ENCODE data around the gene RFX4.

Gene RFX4

DNA sequence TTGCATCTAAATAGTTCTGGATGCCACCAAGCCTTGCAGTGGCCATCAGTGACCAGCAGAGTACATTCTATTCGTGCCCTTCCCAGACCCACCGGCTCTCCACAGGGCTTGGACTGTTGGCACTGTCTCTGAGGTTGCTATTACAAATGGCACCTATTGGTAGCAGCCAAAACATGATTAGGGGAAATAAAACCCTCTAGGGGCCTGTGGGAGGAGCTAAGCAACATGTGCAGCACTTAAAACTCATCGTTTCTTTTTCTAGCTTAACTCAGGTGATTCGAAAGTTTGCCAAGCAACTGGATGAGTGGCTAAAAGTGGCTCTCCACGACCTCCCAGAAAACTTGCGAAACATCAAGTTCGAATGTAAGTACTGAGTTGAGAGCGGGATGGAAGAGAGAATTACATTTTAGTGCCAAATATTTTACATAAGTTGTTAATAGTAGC is 126.3 kb downstream of the RFX4 start:
- H3K4me1 ChIP-seq (ENCODE audit: control insufficient read depth in 1 of 2, insufficient read depth in 2 of 2, low read length in 2 of 2): peaks cover 11 to 21% of the 10 kb centered on the region in 2 donors
- H3K9ac ChIP-seq (ENCODE audit: low read depth in 1 of 2, low read length in 2 of 2): no peak overlapping the region
- H3K36me3 ChIP-seq (ENCODE audit: control insufficient read depth in 1 of 2, insufficient read depth in 2 of 2, low read length in 2 of 2): no peaks in the 10 kb centered on the region
- H3K4me3 ChIP-seq (ENCODE audit: low read depth in 1 of 2, low read length in 2 of 2): no peak overlapping the region
- H3K27me3 ChIP-seq (ENCODE audit: control insufficient read depth in 1 of 2, insufficient read depth in 2 of 2, low read length in 2 of 2): peaks cover 0 to 2% of the 10 kb centered on the region in 2 donors
- no peaks in the 10 kb centered on the region for H3K9me3 ChIP-seq (ENCODE audit: control insufficient read depth in 1 of 2, low read length in 2 of 2)
- H3K27ac ChIP-seq (ENCODE audit: low read depth, low read length): no peak overlapping the region

DNA sequence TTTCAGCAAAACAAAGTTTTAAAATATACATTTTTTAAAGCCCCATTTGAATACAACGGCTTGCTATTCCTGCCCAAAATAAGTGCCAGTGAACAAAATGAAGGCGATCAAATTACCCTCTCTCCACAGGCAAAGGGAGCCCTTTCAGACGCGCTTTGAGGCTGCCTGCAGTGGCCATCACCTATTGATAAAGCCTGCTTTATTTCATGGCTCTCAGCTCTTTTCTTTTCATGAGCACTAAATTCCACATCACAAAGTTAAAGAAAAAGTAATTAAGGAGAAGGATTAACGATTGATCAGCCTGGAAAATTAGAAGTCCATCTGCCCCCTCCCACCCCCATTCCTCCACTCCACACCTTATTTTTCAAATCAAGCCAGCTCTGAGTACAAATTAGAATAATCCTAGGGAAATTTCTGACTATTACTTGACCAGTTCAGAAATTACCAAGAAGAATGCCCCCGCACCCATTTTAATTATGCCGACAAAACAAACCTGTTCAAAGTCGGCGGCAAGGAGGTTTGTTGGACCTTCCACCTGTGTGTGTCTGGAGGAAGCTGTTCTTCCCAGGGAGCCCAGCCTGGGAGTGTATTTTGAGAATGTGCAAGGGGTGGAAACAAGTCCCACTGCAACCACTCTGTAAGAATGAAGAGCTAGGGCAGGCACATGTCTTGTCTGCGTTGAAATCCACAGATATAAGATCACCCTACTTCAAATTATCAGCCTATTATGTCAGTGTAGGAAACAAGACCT is 127.5 kb downstream of the RFX4 start:
- no peak overlapping the region for H3K9ac ChIP-seq (ENCODE audit: low read depth in 1 of 2, low read length in 2 of 2)
- H3K9me3 ChIP-seq (ENCODE audit: control insufficient read depth in 1 of 2, low read length in 2 of 2): no peaks in the 10 kb centered on the region
- H3K36me3 ChIP-seq (ENCODE audit: control insufficient read depth in 1 of 2, insufficient read depth in 2 of 2, low read length in 2 of 2): no peaks in the 10 kb centered on the region
- H3K4me3 ChIP-seq (ENCODE audit: low read depth in 1 of 2, low read length in 2 of 2): no peak overlapping the region
- peaks cover 11 to 21% of the 10 kb centered on the region in 2 donors for H3K4me1 ChIP-seq (ENCODE audit: control insufficient read depth in 1 of 2, insufficient read depth in 2 of 2, low read length in 2 of 2)
- H3K27ac ChIP-seq (ENCODE audit: low read depth, low read length): no peak overlapping the region
- H3K27me3 ChIP-seq (ENCODE audit: control insufficient read depth in 1 of 2, insufficient read depth in 2 of 2, low read length in 2 of 2): peaks cover 0 to 2% of the 10 kb centered on the region in 2 donors

DNA sequence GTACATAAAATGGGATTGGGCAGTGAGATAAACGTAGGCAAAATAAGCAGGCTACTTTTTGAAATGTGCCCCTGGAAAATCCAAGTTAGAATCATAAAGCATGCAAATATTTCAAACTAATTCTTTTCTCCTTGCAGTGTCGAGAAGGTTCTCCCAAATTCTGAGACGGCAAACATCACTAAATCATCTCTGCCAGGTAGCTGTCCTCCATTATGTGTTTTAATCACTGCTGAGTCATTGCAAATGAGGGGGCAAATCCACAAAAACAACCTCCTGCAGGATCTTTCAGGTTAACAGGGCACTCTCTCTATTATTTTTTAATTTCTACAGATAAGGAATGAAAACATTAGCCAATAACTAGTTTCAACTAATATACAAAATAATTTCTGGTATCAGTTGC is 128.5 kb downstream of the RFX4 start:
- no peak overlapping the region for H3K27ac ChIP-seq (ENCODE audit: low read depth, low read length)
- peaks cover 11 to 21% of the 10 kb centered on the region in 2 donors for H3K4me1 ChIP-seq (ENCODE audit: control insufficient read depth in 1 of 2, insufficient read depth in 2 of 2, low read length in 2 of 2)
- H3K9ac ChIP-seq (ENCODE audit: low read depth in 1 of 2, low read length in 2 of 2): no peak overlapping the region
- H3K27me3 ChIP-seq (ENCODE audit: control insufficient read depth in 1 of 2, insufficient read depth in 2 of 2, low read length in 2 of 2): peaks cover 0 to 2% of the 10 kb centered on the region in 2 donors
- H3K36me3 ChIP-seq (ENCODE audit: control insufficient read depth in 1 of 2, insufficient read depth in 2 of 2, low read length in 2 of 2): no peaks in the 10 kb centered on the region
- no peaks in the 10 kb centered on the region for H3K9me3 ChIP-seq (ENCODE audit: control insufficient read depth in 1 of 2, low read length in 2 of 2)
- H3K4me3 ChIP-seq (ENCODE audit: low read depth in 1 of 2, low read length in 2 of 2): no peak overlapping the region

DNA sequence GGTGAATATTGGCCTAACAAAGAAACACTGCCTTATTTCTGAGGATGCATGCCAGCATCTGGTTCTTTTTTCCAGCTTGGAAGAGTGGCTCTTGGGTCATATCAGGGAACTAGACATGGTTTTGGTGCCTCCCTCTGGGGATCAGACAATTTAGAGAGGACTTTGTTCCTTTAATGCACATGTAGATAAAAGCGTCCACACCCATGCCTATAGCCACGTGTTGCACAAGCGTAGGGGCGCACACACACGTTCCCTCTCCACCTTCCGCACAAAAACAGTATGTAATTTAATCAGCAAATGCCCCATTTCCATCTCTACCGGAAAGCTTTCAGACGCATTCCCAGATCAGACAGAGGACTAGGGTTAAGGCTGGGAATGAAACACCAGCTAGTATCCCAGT is 130.0 kb downstream of the RFX4 start:
- Histone ChIP-seq H3K4me3 (ENCODE audit: low read depth in 1 of 2, low read length in 2 of 2) (peak overlapping the region in 1 of 2 donors; percentile 31), H3K4me1 (ENCODE audit: control insufficient read depth in 1 of 2, insufficient read depth in 2 of 2, low read length in 2 of 2) (peaks cover 17 to 21% of the 10 kb centered on the region in 2 donors), H3K36me3 (ENCODE audit: control insufficient read depth in 1 of 2, insufficient read depth in 2 of 2, low read length in 2 of 2) (no peaks in the 10 kb centered on the region), H3K27ac (ENCODE audit: low read depth, low read length) (no peak overlapping the region), H3K9me3 (ENCODE audit: control insufficient read depth in 1 of 2, low read length in 2 of 2) (no peaks in the 10 kb centered on the region), H3K9ac (ENCODE audit: low read depth in 1 of 2, low read length in 2 of 2) (no peak overlapping the region), H3K27me3 (ENCODE audit: control insufficient read depth in 1 of 2, insufficient read depth in 2 of 2, low read length in 2 of 2) (peaks cover 0 to 2% of the 10 kb centered on the region in 2 donors)

DNA sequence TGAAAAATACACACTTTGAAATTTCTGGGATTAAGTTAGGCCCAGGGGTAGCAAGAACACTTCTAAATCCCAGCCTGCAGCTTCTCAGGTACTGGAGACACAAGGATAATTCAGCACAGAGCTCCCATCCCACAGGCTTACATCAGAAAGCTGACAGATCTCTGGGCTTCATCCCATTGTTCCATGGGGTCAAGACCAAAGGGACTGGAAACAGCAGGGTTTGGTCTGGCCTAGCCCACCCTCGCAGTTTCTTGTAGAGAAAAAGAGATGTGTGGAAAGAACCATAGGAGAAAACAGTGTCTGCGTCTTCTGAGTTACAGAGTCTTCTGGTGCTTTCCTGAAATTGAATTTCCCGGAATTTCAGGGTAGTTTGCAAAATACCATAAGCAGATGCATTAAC is 132.1 kb downstream of the RFX4 start:
- no peaks in the 10 kb centered on the region for H3K9me3 ChIP-seq (ENCODE audit: control insufficient read depth in 1 of 2, low read length in 2 of 2)
- H3K4me1 ChIP-seq (ENCODE audit: control insufficient read depth in 1 of 2, insufficient read depth in 2 of 2, low read length in 2 of 2): peaks cover 18 to 24% of the 10 kb centered on the region in 2 donors
- no peak overlapping the region for H3K9ac ChIP-seq (ENCODE audit: low read depth in 1 of 2, low read length in 2 of 2)
- no peak overlapping the region for H3K4me3 ChIP-seq (ENCODE audit: low read depth in 1 of 2, low read length in 2 of 2)
- no peaks in the 10 kb centered on the region for H3K36me3 ChIP-seq (ENCODE audit: control insufficient read depth in 1 of 2, insufficient read depth in 2 of 2, low read length in 2 of 2)
- H3K27ac ChIP-seq (ENCODE audit: low read depth, low read length): no peak overlapping the region
- peaks cover 0 to 2% of the 10 kb centered on the region in 2 donors for H3K27me3 ChIP-seq (ENCODE audit: control insufficient read depth in 1 of 2, insufficient read depth in 2 of 2, low read length in 2 of 2)

DNA sequence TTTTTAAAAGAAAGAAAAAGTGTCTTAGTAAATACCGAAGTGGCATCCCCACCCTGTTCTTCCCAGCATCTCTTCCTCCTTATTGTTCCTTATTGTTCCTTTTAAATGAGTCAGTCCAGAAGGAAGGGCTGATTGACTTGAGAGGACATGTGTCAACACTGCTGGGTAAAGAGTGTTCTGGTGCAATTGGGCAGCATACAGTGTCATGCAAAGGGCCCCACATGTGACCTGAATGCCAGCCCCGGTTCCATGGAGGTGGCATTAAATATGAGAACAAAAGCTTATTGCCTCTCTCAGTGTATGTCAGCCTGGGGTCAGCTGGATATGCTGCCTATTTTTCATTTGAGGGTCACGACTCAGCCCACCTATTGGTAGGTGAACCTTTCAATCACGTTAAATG is 132.8 kb downstream of the RFX4 start:
- Histone ChIP-seq H3K4me1 (ENCODE audit: control insufficient read depth in 1 of 2, insufficient read depth in 2 of 2, low read length in 2 of 2) (peaks cover 18 to 24% of the 10 kb centered on the region in 2 donors), H3K9ac (ENCODE audit: low read depth in 1 of 2, low read length in 2 of 2) (no peak overlapping the region), H3K27me3 (ENCODE audit: control insufficient read depth in 1 of 2, insufficient read depth in 2 of 2, low read length in 2 of 2) (peaks cover 0 to 2% of the 10 kb centered on the region in 2 donors), H3K27ac (ENCODE audit: low read depth, low read length) (no peak overlapping the region), H3K4me3 (ENCODE audit: low read depth in 1 of 2, low read length in 2 of 2) (no peak overlapping the region), H3K9me3 (ENCODE audit: control insufficient read depth in 1 of 2, low read length in 2 of 2) (no peaks in the 10 kb centered on the region), H3K36me3 (ENCODE audit: control insufficient read depth in 1 of 2, insufficient read depth in 2 of 2, low read length in 2 of 2) (no peaks in the 10 kb centered on the region)

DNA sequence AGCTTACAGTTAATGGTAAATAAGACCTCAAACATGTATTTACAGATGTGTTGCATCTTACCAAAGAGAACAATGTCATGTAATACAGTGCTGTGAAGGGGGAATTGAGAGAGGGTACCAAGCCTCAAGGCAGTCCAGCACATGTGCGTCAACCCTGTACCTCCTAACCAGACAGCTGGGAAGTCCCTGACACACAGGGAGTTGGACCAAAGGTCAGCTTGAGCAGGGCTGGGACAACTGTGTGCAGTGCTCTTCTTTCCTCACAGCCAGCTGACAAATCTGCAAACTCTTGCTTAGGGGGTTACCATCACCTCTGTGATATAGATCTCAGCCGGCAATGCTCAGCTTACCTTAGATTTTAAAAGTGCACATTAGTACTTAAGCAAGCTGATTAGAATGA is 134.9 kb downstream of the RFX4 start:
- no peaks in the 10 kb centered on the region for H3K9me3 ChIP-seq (ENCODE audit: control insufficient read depth in 1 of 2, low read length in 2 of 2)
- H3K4me3 ChIP-seq (ENCODE audit: low read depth in 1 of 2, low read length in 2 of 2): no peak overlapping the region
- H3K36me3 ChIP-seq (ENCODE audit: control insufficient read depth in 1 of 2, insufficient read depth in 2 of 2, low read length in 2 of 2): no peaks in the 10 kb centered on the region
- H3K4me1 ChIP-seq (ENCODE audit: control insufficient read depth in 1 of 2, insufficient read depth in 2 of 2, low read length in 2 of 2): peaks cover 10 to 11% of the 10 kb centered on the region in 2 donors
- no peak overlapping the region for H3K9ac ChIP-seq (ENCODE audit: low read depth in 1 of 2, low read length in 2 of 2)
- H3K27me3 ChIP-seq (ENCODE audit: control insufficient read depth in 1 of 2, insufficient read depth in 2 of 2, low read length in 2 of 2): peaks cover 0 to 5% of the 10 kb centered on the region in 2 donors
- no peak overlapping the region for H3K27ac ChIP-seq (ENCODE audit: low read depth, low read length)

DNA sequence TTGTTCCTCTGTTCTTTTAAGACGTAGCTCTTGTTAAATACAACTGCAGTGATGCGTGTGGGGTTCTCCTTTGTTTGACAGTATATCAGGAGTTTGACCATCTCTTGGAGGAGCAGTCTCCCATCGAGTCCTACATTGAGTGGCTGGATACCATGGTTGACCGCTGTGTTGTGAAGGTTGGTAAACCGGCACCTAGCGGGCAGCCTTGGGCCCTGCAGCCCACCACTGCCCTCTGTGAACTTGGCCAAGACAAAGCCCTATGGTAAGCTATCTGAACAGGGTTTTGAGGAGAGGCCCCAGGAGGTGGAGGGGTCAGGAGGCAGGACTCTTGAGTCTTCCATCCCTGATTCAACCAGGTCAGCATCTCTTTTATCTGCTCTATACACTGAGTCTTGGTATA is 137.1 kb downstream of the RFX4 start:
- Histone ChIP-seq H3K27me3 (ENCODE audit: control insufficient read depth in 1 of 2, insufficient read depth in 2 of 2, low read length in 2 of 2) (peaks cover 0 to 2% of the 10 kb centered on the region in 2 donors), H3K27ac (ENCODE audit: low read depth, low read length) (no peak overlapping the region), H3K9ac (ENCODE audit: low read depth in 1 of 2, low read length in 2 of 2) (no peak overlapping the region), H3K36me3 (ENCODE audit: control insufficient read depth in 1 of 2, insufficient read depth in 2 of 2, low read length in 2 of 2) (no peaks in the 10 kb centered on the region), H3K4me3 (ENCODE audit: low read depth in 1 of 2, low read length in 2 of 2) (no peak overlapping the region), H3K4me1 (ENCODE audit: control insufficient read depth in 1 of 2, insufficient read depth in 2 of 2, low read length in 2 of 2) (peaks cover 14 to 15% of the 10 kb centered on the region in 2 donors), H3K9me3 (ENCODE audit: control insufficient read depth in 1 of 2, low read length in 2 of 2) (no peaks in the 10 kb centered on the region)

DNA sequence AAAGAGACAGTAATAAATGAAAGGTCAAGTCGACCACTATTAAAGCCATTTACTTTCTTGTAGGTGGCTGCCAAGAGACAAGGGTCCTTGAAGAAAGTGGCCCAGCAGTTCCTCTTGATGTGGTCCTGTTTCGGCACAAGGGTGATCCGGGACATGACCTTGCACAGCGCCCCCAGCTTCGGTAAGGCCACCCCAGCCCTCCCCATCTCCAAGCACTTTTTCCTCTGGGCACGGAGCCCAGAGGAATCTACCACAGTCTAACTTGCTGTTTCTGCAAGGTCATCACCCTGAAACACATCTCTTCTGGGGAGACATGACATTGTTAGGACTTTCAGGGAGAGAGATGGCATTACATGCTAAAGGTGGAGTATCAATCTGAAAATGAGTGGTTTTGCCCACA is 137.9 kb downstream of the RFX4 start:
- peaks cover 0 to 2% of the 10 kb centered on the region in 2 donors for H3K27me3 ChIP-seq (ENCODE audit: control insufficient read depth in 1 of 2, insufficient read depth in 2 of 2, low read length in 2 of 2)
- H3K4me1 ChIP-seq (ENCODE audit: control insufficient read depth in 1 of 2, insufficient read depth in 2 of 2, low read length in 2 of 2): peaks cover 14 to 15% of the 10 kb centered on the region in 2 donors
- no peak overlapping the region for H3K27ac ChIP-seq (ENCODE audit: low read depth, low read length)
- no peak overlapping the region for H3K9ac ChIP-seq (ENCODE audit: low read depth in 1 of 2, low read length in 2 of 2)
- H3K36me3 ChIP-seq (ENCODE audit: control insufficient read depth in 1 of 2, insufficient read depth in 2 of 2, low read length in 2 of 2): no peaks in the 10 kb centered on the region
- H3K9me3 ChIP-seq (ENCODE audit: control insufficient read depth in 1 of 2, low read length in 2 of 2): no peaks in the 10 kb centered on the region
- H3K4me3 ChIP-seq (ENCODE audit: low read depth in 1 of 2, low read length in 2 of 2): no peak overlapping the region

DNA sequence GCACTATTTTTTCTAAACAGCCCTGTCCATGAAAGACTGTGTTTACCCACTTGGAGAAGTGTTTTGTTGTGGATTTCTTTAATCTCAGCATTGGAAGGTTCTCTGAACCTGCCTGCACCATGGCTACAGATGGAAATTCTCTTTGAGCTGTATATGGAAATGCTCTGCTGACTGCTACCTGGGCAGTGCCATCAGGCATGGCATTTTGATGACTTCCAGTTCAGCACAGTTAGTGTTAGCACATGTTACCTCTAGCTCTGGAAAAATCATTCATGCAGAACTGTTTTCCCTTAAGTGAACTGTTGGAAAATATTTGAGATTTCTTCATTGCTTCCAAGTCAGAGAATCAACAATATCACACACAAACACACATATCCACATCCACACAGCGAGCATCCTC is 139.1 kb downstream of the RFX4 start:
- Histone ChIP-seq H3K36me3 (ENCODE audit: control insufficient read depth in 1 of 2, insufficient read depth in 2 of 2, low read length in 2 of 2) (no peaks in the 10 kb centered on the region), H3K4me3 (ENCODE audit: low read depth in 1 of 2, low read length in 2 of 2) (no peak overlapping the region), H3K9me3 (ENCODE audit: control insufficient read depth in 1 of 2, low read length in 2 of 2) (no peaks in the 10 kb centered on the region), H3K9ac (ENCODE audit: low read depth in 1 of 2, low read length in 2 of 2) (no peak overlapping the region), H3K4me1 (ENCODE audit: control insufficient read depth in 1 of 2, insufficient read depth in 2 of 2, low read length in 2 of 2) (peaks cover 14 to 15% of the 10 kb centered on the region in 2 donors), H3K27me3 (ENCODE audit: control insufficient read depth in 1 of 2, insufficient read depth in 2 of 2, low read length in 2 of 2) (peaks cover 0 to 2% of the 10 kb centered on the region in 2 donors), H3K27ac (ENCODE audit: low read depth, low read length) (no peak overlapping the region)
